MM.1S (cell line): ENCODE data around the gene SPSB3.
"Not testable (repeated sequence)": the region's sequence is repeated elsewhere in the genome, so short reads cannot be mapped to it uniquely, and the experiment has no call there.

Experiments used
- DNase-seq: peaks from one replicate; pipeline ENCODE4 v3.0.0-alpha.2; 2015
- H2AFZ ChIP-seq: fragments of 300-600 bp; sonication (generic); 2 replicates; pipeline ENCODE4 v1.6.0; 2016; ENCODE audit warnings: antibody characterized with exemption, low read length
- H3F3A ChIP-seq: fragments of 300-600 bp; sonication (generic); 2 replicates; pipeline ENCODE4 v1.6.1; 2016; ENCODE audit warnings: mild to moderate bottlenecking, antibody characterized with exemption, low read length, moderate library complexity, mixed read lengths; ENCODE audit not compliant: insufficient read depth
- H3K27ac ChIP-seq: fragments of 300-600 bp; sonication (generic); 2 replicates; pipeline ENCODE4 v1.5.1; 2016; ENCODE audit warnings: mild to moderate bottlenecking, low read length
- H3K27me3 ChIP-seq: fragments of 300-600 bp; sonication (generic); replicated peaks from 2 replicates; pipeline ENCODE4 v1.6.0; 2016; ENCODE audit warnings: low read length; ENCODE audit not compliant: insufficient read depth
- H3K36me3 ChIP-seq: fragments of 300-600 bp; sonication (generic); replicated peaks from 2 replicates; pipeline ENCODE4 v1.6.1; 2016; ENCODE audit warnings: mild to moderate bottlenecking, low read length, mixed read lengths; ENCODE audit not compliant: insufficient read depth
- H3K4me1 ChIP-seq: fragments of 300-600 bp; sonication (generic); 2 replicates; pipeline ENCODE4 v1.6.1; 2016; ENCODE audit warnings: low read length, mixed read lengths
- H3K4me2 ChIP-seq: fragments of 300-600 bp; sonication (generic); 2 replicates; pipeline ENCODE4 v1.6.0; 2016; ENCODE audit warnings: low read depth, low read length
- H3K4me3 ChIP-seq: fragments of 300-600 bp; sonication (generic); 2 replicates; pipeline ENCODE4 v1.5.1; 2016; ENCODE audit warnings: low read length, mixed read lengths
- H3K79me2 ChIP-seq: fragments of 300-600 bp; sonication (generic); 2 replicates; pipeline ENCODE4 v1.6.1; 2016; ENCODE audit warnings: mixed run types, low read length, mixed read lengths
- H3K9ac ChIP-seq: fragments of 300-600 bp; sonication (generic); 2 replicates; pipeline ENCODE4 v1.6.1; 2016; ENCODE audit warnings: low read length, mixed read lengths
- H3K9me2 ChIP-seq: fragments of 300-600 bp; sonication (generic); replicated peaks from 2 replicates; pipeline ENCODE4 v1.6.1; 2016; ENCODE audit warnings: mild to moderate bottlenecking, low read length, mixed read lengths; ENCODE audit not compliant: insufficient read depth
- H3K9me3 ChIP-seq: fragments of 300-600 bp; sonication (generic); replicated peaks from 2 replicates; pipeline ENCODE4 v1.6.1; 2016; ENCODE audit warnings: mild to moderate bottlenecking, low read length, mixed read lengths; ENCODE audit not compliant: insufficient read depth
- H4K20me1 ChIP-seq: fragments of 300-600 bp; sonication (generic); 2 replicates; pipeline ENCODE4 v1.6.1; 2016; ENCODE audit warnings: mild to moderate bottlenecking, low read length, moderate library complexity, mixed read lengths; ENCODE audit not compliant: insufficient read depth
- CTCF ChIP-seq: fragments of 300-600 bp; sonication (generic); IDR thresholded peaks from 2 replicates; pipeline ENCODE4 v1.5.1; 2016; ENCODE audit warnings: antibody characterized with exemption, low read length, mixed read lengths
- EZH2 ChIP-seq: fragments of 300-600 bp; sonication (generic); optimal IDR thresholded peaks from 2 replicates; pipeline ENCODE3; 2017; ENCODE audit warnings: low read depth, mild to moderate bottlenecking, antibody characterized with exemption, low read length, mixed read lengths
- EZH2phosphoT487 ChIP-seq: fragments of 300-600 bp; sonication (generic); IDR thresholded peaks from 2 replicates; pipeline ENCODE4 v1.6.1; 2018; ENCODE audit warnings: antibody characterized with exemption, low read length

The SPSB3 gene

GRCh38 chr16:1740234-1740633 is 42.1 kb downstream of the SPSB3 start:
- Histone ChIP-seq H4K20me1 (no peaks in the 10 kb centered on the region), H3K27ac (no peak overlapping the region), H3K4me1 (no peaks in the 10 kb centered on the region), H3K79me2 (no peaks in the 10 kb centered on the region), H3K4me2 (no peak overlapping the region), H3K27me3 (no peaks in the 10 kb centered on the region), H3K36me3 (no peaks in the 10 kb centered on the region), H3K9me2 (no peaks in the 10 kb centered on the region), H2AFZ (no peak overlapping the region), H3K9me3 (no peaks in the 10 kb centered on the region), H3K9ac (no peak overlapping the region), H3F3A (peaks cover 17% of the 10 kb centered on the region), H3K4me3 (no peak overlapping the region)
- DNase-seq: no peak
- TF ChIP-seq EZH2 (no peak), EZH2phosphoT487 (no peak), CTCF (no peak)

GRCh38 chr16:1734816-1735215 is 47.6 kb downstream of the SPSB3 start:
- H3K79me2 ChIP-seq: no peaks in the 10 kb centered on the region
- no peaks in the 10 kb centered on the region for H3K27me3 ChIP-seq
- H3K9me2 ChIP-seq: no peaks in the 10 kb centered on the region
- H3F3A ChIP-seq: peaks cover 17% of the 10 kb centered on the region
- no peak overlapping the region for H3K4me2 ChIP-seq
- no peaks in the 10 kb centered on the region for H4K20me1 ChIP-seq
- H3K9ac ChIP-seq: no peak overlapping the region
- no peak overlapping the region for H2AFZ ChIP-seq
- no peaks in the 10 kb centered on the region for H3K4me1 ChIP-seq
- H3K36me3 ChIP-seq: no peaks in the 10 kb centered on the region; the same call in 1 of the 2 replicates
- no peak for TF ChIP-seq EZH2
- H3K4me3 ChIP-seq: no peak overlapping the region
- no peak overlapping the region for H3K27ac ChIP-seq
- no peaks in the 10 kb centered on the region for H3K9me3 ChIP-seq
- DNase-seq: no peak

GRCh38 chr16:1734123-1734522 is 48.2 kb downstream of the SPSB3 start:
- no peaks in the 10 kb centered on the region for H3K9me3 ChIP-seq
- H2AFZ ChIP-seq: no peak overlapping the region
- no peak for TF ChIP-seq EZH2phosphoT487
- no peak for TF ChIP-seq CTCF
- no peak for TF ChIP-seq EZH2
- H3K27me3 ChIP-seq: no peaks in the 10 kb centered on the region
- H3F3A ChIP-seq: peaks cover 14% of the 10 kb centered on the region
- H4K20me1 ChIP-seq: no peaks in the 10 kb centered on the region
- no peaks in the 10 kb centered on the region for H3K79me2 ChIP-seq
- no peak overlapping the region for H3K9ac ChIP-seq
- no peaks in the 10 kb centered on the region for H3K4me1 ChIP-seq
- H3K4me3 ChIP-seq: no peak overlapping the region
- no peak overlapping the region for H3K27ac ChIP-seq
- H3K4me2 ChIP-seq: no peak overlapping the region
- H3K9me2 ChIP-seq: no peaks in the 10 kb centered on the region
- H3K36me3 ChIP-seq: no peaks in the 10 kb centered on the region; the same call in 1 of the 2 replicates
- DNase-seq: no peak

GRCh38 chr16:1732551-1732987 is 49.8 kb downstream of the SPSB3 start:
- H3K27ac ChIP-seq, H2AFZ ChIP-seq, H4K20me1 ChIP-seq, H3F3A ChIP-seq, H3K79me2 ChIP-seq, H3K9me3 ChIP-seq, H3K36me3 ChIP-seq, H3K4me1 ChIP-seq, H3K9ac ChIP-seq, H3K4me3 ChIP-seq, H3K9me2 ChIP-seq, H3K27me3 ChIP-seq, H3K4me2 ChIP-seq, DNase-seq: not testable (repeated sequence)
